Measurements from ENCODE around the gene ZAR1L.

DNA sequence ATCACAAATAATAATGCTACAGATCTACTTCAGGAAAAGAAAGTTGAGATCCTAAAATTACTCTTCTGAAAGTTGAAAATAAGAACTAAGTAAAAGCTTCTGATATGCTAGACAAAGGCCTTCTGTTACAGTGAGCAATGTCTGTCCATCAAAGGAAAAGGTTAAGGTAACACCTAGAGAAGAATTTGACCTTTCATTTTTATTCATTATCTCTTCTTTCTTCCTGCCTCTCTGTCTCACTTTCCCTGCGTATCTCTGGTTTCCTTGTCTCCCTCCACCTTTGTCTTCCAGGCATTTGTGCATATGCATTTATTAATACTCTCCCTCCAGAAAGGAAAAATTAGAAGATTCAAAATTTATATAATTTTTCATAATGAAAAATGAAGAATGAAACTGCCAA, 49.0 kb downstream of the ZAR1L start:
- TF ChIP-seq, protein P1, sequence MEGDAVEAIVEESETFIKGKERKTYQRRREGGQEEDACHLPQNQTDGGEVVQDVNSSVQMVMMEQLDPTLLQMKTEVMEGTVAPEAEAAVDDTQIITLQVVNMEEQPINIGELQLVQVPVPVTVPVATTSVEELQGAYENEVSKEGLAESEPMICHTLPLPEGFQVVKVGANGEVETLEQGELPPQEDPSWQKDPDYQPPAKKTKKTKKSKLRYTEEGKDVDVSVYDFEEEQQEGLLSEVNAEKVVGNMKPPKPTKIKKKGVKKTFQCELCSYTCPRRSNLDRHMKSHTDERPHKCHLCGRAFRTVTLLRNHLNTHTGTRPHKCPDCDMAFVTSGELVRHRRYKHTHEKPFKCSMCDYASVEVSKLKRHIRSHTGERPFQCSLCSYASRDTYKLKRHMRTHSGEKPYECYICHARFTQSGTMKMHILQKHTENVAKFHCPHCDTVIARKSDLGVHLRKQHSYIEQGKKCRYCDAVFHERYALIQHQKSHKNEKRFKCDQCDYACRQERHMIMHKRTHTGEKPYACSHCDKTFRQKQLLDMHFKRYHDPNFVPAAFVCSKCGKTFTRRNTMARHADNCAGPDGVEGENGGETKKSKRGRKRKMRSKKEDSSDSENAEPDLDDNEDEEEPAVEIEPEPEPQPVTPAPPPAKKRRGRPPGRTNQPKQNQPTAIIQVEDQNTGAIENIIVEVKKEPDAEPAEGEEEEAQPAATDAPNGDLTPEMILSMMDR (IDR thresholded peaks at IDR 0.05; ENCODE audit: low read depth, low read length) = no peak
- no peak for TF ChIP-seq POLR2A (IDR thresholded peaks at IDR 0.05; ENCODE audit: extremely low read depth, insufficient read length)
- TF ChIP-seq, protein P2, sequence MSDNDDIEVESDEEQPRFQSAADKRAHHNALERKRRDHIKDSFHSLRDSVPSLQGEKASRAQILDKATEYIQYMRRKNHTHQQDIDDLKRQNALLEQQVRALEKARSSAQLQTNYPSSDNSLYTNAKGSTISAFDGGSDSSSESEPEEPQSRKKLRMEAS (IDR thresholded peaks at IDR 0.05; ENCODE audit: low read depth, low read length) = no peak
